ENCODE results near the gene THAP12.

The THAP12 gene

DNA sequence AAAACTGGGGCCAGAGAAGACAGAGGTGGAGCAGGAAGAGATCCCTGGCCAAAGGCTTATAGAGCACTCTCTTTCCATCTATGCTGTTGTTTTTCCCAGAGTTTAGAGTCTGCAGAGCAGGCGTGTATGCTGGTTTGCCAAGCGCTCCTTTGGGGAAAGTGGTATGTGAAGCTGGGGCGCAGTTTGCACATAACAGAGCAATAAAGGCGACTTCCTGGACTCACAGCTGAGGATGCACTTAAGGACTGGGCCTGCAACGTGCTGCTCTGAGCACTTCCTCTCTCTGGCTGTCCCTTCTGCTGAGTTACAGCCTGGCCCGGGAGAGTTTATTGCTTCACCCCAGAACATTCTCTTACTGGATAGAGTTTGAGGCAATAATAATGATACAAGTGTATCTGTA is 41.7 kb downstream of the THAP12 start:
- Histone ChIP-seq H3K9me3 (ENCODE audit: severe bottlenecking) (peaks cover 12% of the 10 kb centered on the region), H3K4me3 (ENCODE audit: low read depth, low read length) (no peak overlapping the region), H3K27me3 (ENCODE audit: insufficient read depth, low read depth, severe bottlenecking) (no peaks in the 10 kb centered on the region), H3K27ac (no peak overlapping the region), H3K36me3 (no peaks in the 10 kb centered on the region)
- TF ChIP-seq, protein P1, sequence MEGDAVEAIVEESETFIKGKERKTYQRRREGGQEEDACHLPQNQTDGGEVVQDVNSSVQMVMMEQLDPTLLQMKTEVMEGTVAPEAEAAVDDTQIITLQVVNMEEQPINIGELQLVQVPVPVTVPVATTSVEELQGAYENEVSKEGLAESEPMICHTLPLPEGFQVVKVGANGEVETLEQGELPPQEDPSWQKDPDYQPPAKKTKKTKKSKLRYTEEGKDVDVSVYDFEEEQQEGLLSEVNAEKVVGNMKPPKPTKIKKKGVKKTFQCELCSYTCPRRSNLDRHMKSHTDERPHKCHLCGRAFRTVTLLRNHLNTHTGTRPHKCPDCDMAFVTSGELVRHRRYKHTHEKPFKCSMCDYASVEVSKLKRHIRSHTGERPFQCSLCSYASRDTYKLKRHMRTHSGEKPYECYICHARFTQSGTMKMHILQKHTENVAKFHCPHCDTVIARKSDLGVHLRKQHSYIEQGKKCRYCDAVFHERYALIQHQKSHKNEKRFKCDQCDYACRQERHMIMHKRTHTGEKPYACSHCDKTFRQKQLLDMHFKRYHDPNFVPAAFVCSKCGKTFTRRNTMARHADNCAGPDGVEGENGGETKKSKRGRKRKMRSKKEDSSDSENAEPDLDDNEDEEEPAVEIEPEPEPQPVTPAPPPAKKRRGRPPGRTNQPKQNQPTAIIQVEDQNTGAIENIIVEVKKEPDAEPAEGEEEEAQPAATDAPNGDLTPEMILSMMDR (IDR thresholded peaks at IDR 0.05; ENCODE audit: low read depth, low read length), result no peak
- no peak for DNase-seq

DNA sequence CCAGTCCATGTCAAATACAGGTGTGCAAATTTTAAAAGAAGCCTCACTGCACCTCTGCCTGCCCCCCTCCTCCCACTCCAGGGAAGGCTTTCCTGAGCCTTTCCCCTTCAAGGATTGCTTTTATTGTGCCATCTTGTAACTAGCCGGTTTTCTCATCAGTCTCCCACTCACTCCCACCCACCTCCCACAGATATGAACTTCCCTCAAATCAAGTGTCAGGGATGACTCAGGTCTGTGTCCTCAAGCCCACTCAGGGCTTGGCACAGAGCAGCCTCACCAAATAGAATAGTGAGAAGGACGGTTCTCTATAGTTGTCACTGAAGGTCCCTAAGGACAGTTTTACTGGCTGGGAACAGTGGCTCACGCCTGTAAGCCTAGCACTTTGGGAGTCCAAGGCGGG is 43.0 kb downstream of the THAP12 start:
- no peaks in the 10 kb centered on the region for H3K27me3 ChIP-seq (ENCODE audit: insufficient read depth, low read depth, severe bottlenecking)
- DNase-seq, result no peak
- no peak overlapping the region for H3K4me3 ChIP-seq (ENCODE audit: low read depth, low read length)
- H3K9me3 ChIP-seq (ENCODE audit: severe bottlenecking), result peaks cover 12% of the 10 kb centered on the region
- no peak overlapping the region for H3K27ac ChIP-seq
- TF ChIP-seq, protein P1 (IDR thresholded peaks at IDR 0.05; ENCODE audit: low read depth, low read length), result no peak
- no peaks in the 10 kb centered on the region for H3K36me3 ChIP-seq

DNA sequence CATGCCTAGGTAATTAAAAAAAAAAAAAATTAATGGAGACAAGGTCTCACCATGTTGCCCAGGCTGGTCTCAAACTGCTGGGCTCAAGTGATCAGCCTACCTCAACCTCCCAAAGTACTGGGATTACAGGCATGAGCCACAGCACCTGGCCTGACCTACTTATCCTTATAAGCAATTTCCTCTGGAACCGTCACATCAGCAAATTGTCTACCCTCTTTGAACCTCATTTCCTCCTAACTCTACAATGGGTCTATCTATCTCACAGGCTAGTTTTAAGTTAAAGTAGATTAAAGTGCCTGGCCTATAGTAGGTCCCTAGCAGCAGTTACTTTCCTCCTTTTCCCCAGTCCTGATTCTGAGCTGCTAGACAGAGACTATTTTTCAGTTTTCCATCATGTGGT is 43.5 kb downstream of the THAP12 start:
- no peak for DNase-seq
- TF ChIP-seq, protein P1 (IDR thresholded peaks at IDR 0.05; ENCODE audit: low read depth, low read length), result no peak

DNA sequence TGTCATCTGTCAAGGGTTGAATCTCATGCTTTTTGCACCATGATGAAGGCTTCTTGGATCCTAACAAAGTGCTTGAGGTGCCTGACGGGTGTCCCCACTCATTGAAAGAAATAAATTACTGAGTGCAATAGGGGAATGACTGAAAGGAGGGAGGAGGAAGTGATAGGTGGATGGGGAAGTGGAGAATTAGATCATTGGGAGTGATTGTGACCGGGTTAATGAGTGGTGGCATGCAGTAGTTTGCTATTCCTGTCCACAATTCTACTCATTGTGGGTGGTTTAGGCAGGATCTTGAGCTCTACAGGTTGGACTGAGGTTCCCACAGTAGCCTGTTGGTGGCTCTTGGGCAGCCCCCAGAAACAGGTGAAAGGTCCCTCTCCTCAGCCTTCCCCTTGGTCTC is 44.3 kb downstream of the THAP12 start:
- Histone ChIP-seq H3K27ac (no peak overlapping the region), H3K36me3 (no peaks in the 10 kb centered on the region), H3K4me3 (ENCODE audit: low read depth, low read length) (no peak overlapping the region), H3K27me3 (ENCODE audit: insufficient read depth, low read depth, severe bottlenecking) (no peaks in the 10 kb centered on the region), H3K9me3 (ENCODE audit: severe bottlenecking) (peaks cover 12% of the 10 kb centered on the region)
- DNase-seq, result no peak
- TF ChIP-seq, protein P1 (IDR thresholded peaks at IDR 0.05; ENCODE audit: low read depth, low read length), result no peak

More for the DNA sequence above, 43.5 kb downstream of the THAP12 start:
- no peak overlapping the region for H3K27ac ChIP-seq
- H3K9me3 ChIP-seq (ENCODE audit: severe bottlenecking), result peaks cover 12% of the 10 kb centered on the region
- H3K36me3 ChIP-seq, result no peaks in the 10 kb centered on the region
- no peaks in the 10 kb centered on the region for H3K27me3 ChIP-seq (ENCODE audit: insufficient read depth, low read depth, severe bottlenecking)
- H3K4me3 ChIP-seq (ENCODE audit: low read depth, low read length), result no peak overlapping the region

DNA sequence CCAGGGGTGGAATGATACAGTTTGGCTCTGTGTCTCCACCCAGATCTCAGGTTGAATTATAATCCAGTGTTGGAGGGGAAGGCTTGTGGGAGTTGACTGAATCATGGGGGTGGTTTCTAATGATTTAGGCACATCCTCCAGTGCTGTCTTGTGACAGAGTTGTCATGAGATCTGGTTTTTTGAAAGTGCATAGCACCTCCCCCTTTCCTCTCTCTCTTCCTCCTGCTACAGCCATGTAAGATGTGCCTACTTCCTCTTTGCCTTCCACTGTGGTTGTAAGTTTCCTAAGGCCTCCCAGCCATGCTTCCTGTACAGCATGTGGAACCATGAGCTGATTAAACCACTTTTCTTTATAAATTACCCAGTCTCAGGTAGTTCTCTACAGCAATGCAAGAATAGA is 45.1 kb downstream of the THAP12 start:
- TF ChIP-seq, protein P1 (IDR thresholded peaks at IDR 0.05; ENCODE audit: low read depth, low read length), result no peak
- H3K27me3 ChIP-seq (ENCODE audit: insufficient read depth, low read depth, severe bottlenecking), result no peaks in the 10 kb centered on the region
- no peak overlapping the region for H3K4me3 ChIP-seq (ENCODE audit: low read depth, low read length)
- no peak overlapping the region for H3K27ac ChIP-seq
- peaks cover 12% of the 10 kb centered on the region for H3K9me3 ChIP-seq (ENCODE audit: severe bottlenecking)
- DNase-seq, result no peak
- no peaks in the 10 kb centered on the region for H3K36me3 ChIP-seq

DNA sequence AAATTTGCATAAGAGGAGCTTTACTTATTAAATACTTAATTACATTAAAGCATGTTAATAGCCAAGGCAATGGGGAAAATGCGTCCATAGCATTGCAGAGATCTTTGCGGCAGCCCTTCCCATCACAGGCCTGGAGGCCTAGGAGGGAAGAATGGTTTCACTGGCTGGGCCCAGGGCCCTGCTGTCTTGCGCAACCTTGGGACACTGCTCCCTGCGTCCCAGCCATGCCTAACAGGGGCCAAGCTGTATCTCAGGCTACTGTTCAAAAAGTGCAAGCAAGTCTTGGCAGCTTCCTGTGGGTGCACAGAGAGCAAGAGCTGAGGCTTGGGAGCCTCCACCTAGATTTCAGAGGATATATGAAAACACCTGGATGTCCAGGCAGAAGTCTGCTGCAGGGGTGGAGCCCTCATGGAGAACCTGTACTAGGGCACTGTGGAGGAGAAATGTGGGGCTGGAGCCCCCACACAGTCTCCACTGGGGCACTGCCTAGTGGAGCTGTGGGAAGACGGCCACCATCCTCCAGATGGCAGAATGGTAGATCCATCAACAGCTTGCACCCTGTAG is 46.0 kb downstream of the THAP12 start:
- Histone ChIP-seq H3K36me3 (no peaks in the 10 kb centered on the region), H3K27ac (no peak overlapping the region), H3K4me3 (ENCODE audit: low read depth, low read length) (no peak overlapping the region), H3K27me3 (ENCODE audit: insufficient read depth, low read depth, severe bottlenecking) (no peaks in the 10 kb centered on the region), H3K9me3 (ENCODE audit: severe bottlenecking) (peaks cover 12% of the 10 kb centered on the region)
- no peak for DNase-seq
- TF ChIP-seq, protein P1 (IDR thresholded peaks at IDR 0.05; ENCODE audit: low read depth, low read length), result no peak

Measured in WERI-Rb-1 (cell line).